ENCODE data around the gene RHOC.

DNA sequence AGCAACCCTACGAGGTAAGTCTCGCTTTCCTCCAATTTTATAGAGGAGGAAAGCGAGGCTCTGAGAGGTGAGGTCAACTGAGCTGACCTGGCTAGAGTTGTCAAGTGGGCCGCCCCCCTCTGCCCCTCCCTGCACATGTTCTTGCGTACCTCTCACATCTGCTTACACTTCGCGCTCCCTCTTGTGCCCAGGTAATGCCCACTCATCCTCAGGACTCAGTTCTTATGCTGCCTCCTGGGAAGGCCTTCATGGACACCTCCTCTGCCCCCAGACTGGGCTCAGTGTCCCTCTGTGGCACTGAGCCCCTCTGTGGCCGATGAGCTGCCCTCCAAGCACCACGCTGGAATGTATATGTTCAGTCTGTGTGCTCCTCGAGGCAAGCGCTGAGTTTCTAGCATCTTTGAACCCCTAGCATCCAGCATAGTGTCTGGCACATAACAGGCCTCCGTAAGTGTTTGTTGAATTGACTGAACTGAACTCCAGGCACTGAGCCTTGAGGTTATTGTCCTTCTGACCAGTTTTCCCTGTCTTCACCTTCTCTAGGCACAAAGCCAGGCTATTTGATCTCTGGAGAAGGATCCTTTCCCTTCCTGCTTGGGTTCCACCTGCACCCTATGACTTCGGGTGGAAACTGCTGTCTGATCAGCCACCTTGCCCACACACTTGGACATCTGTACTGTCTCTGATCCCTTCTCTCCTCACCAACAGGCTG lies 19.0 kb downstream of the RHOC start:
- TF ChIP-seq, protein P1, sequence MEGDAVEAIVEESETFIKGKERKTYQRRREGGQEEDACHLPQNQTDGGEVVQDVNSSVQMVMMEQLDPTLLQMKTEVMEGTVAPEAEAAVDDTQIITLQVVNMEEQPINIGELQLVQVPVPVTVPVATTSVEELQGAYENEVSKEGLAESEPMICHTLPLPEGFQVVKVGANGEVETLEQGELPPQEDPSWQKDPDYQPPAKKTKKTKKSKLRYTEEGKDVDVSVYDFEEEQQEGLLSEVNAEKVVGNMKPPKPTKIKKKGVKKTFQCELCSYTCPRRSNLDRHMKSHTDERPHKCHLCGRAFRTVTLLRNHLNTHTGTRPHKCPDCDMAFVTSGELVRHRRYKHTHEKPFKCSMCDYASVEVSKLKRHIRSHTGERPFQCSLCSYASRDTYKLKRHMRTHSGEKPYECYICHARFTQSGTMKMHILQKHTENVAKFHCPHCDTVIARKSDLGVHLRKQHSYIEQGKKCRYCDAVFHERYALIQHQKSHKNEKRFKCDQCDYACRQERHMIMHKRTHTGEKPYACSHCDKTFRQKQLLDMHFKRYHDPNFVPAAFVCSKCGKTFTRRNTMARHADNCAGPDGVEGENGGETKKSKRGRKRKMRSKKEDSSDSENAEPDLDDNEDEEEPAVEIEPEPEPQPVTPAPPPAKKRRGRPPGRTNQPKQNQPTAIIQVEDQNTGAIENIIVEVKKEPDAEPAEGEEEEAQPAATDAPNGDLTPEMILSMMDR (IDR thresholded peaks at IDR 0.05) = no peak
- no peak for TF ChIP-seq POLR2A (IDR thresholded peaks at IDR 0.05)
